HG02610 (cell line): ENCODE results near the gene TGFBI.

Experiments
- ATAC-seq: cut with Tn5 transposase; IDR thresholded peaks from one replicate; pipeline ENCODE4 v1.9.1; 2021; ENCODE audit warnings: mild to moderate bottlenecking, moderate library complexity; ENCODE audit not compliant: unreplicated experiment

The TGFBI gene

GRCh38 chr5:136062366-136063274 lies 33.8 kb downstream of the TGFBI start:
- peak; percentile 74 for ATAC-seq

- no peak for ATAC-seq
These were observed 35.1 kb downstream of the TGFBI start for GRCh38 chr5:136063778-136064465.

GRCh38 chr5:136064510-136064909 lies 35.7 kb downstream of the TGFBI start:
- no peak for ATAC-seq

GRCh38 chr5:136065588-136065987 lies 36.8 kb downstream of the TGFBI start:
- no peak for ATAC-seq

DNA sequence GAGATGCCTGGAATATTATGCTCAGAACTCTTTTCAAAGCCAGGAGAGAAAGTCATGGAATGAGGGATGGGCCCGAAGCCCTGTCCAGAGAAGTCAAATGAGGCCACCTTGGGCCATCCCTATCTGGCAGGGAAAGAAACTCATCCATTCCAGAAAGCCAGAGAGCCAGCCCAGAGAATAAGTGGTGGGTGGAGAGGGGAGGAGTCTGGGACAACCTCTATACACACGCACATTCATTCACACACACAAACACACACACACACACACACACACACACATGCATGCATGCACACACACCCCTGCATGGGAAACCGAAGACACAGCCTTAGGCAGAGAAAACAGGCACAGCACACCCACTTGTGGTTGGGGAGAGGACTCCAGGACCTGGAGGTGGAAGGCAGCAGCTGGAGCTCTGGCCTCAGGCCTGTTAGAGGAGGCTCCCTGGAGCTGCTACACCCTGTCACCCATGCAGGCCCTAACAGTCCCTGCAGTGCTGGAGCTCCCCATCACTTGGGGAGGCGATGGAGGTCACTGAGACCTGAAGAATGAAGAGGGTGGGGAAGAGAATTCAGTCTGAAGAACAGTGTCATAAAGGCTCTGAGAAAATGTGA lies 38.0 kb downstream of the TGFBI start:
- no peak for ATAC-seq

DNA sequence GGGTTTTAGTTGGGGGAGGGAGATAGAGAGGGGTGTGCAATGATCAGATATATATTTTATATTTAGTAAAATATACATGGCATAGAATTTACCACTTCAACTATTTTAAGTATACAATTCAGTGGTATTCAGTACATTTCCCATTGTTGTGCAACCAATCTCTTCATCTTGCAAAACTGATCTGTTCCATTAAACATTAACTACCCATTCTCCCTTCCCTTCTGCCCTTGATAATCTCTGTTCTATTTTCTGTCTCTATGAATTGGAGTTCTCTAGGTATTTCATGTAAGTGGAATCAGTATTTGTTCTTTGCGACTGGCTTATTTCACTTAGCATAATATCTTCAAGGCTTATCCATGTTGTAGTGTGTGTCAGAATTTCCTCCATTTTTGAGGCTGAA lies 38.6 kb downstream of the TGFBI start:
- no peak for ATAC-seq

- no peak for ATAC-seq
These were observed 41.9 kb downstream of the TGFBI start for GRCh38 chr5:136070486-136071285.

GRCh38 chr5:136073714-136074529 lies 45.1 kb downstream of the TGFBI start:
- ATAC-seq, result peak; percentile 87

- no peak for ATAC-seq
These were observed 46.7 kb downstream of the TGFBI start for GRCh38 chr5:136075466-136075891.

DNA sequence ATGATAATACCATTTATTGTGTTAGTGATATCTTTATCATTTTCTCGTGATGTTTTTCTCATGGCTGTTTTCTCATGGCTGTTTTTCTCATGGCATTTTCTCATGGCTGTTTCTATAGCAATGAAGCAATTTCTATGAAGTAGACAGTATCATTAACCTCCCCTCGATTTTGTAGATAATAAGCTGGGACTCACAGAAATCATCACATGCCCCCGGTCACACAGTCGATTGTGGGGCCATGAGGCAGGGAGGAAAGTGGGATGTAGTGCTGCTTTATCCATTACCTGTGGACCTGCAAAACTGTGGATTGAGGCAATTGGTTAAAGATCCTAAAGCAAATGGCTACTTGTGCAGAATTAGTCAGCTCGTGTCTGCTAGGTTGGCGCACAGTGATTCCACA lies 47.3 kb downstream of the TGFBI start:
- no peak for ATAC-seq

- no peak for ATAC-seq
These were observed 48.2 kb downstream of the TGFBI start for GRCh38 chr5:136076881-136077445.

DNA sequence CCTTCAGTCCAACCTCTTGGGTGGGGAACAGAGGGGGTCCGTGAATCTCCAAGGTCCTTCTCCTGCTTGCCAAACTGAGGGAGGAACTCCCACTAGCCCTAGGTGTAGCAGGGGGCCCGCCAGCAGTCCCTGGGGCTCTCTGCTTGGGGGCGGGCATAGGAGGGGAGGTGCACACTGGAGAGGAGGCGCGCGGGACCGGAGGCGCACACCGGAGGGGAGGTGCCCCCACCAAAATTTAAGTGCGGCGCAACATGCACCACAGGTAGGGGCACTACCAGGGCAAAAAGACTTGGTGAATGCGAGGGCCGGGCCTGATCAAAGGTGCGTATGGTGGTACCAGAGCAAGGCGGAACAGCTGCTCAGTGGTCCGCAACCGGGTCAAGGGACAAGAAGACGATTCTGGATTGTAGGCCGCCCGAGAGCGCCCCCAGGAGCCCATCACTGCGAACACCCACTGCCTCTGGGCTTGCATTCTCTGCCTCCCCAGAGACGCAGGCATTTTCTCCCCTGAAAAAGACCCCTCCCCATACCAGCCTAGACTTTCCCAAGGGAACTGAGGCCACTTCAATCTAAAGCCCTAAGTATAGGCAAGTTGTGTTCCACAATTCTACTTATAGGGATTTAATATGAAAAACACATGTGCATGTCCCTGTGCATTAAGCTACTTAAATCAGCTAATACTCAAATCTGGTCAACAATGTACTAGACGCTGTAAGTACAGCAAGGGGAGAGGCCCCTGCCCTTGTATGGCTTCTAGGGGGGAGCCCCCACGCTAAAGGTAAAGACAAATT lies 50.6 kb downstream of the TGFBI start:
- ATAC-seq, result no peak

DNA sequence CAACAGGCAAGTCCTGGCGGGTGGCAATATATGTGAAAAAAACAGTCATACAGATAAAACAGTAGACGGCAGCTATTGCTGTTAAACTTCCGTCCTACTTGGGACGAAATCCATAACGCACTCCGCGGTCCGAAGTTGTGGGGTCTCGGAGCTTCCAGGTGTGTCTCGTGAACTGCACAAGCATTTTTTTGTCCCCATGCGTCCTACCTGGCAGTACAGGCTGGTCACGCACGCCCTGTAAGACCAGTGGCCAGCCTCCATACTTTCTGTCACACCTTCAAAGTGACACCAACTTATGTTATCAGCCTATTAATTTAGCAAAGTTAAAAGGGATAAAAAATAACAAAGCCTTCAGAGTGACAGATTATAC lies 51.3 kb downstream of the TGFBI start:
- ATAC-seq, result peak; percentile 5

- peak; percentile 92 for ATAC-seq
These were observed 51.9 kb downstream of the TGFBI start for GRCh38 chr5:136080483-136081216.

- no peak for ATAC-seq
These were observed 52.4 kb downstream of the TGFBI start for GRCh38 chr5:136081217-136081591.

- ATAC-seq, result no peak
These were observed 53.8 kb downstream of the TGFBI start for GRCh38 chr5:136082390-136083193.

- ATAC-seq, result no peak
These were observed 55.9 kb downstream of the TGFBI start for GRCh38 chr5:136084698-136085097.
